Skeletal muscle cell (primary cell): Measurements from ENCODE around the gene LAMP5.

Experiments used
- DNase-seq: peaks from one replicate; pipeline ENCODE4 v3.0.0-alpha.2; 2010; ENCODE audit warnings: low read depth
- H3K4me3 ChIP-seq: 2 replicates; pipeline ENCODE4 v1.5.1; 2011; ENCODE audit warnings: low read depth, mild to moderate bottlenecking, control low read depth, low read length, moderate library complexity

LAMP5 gene

DNA sequence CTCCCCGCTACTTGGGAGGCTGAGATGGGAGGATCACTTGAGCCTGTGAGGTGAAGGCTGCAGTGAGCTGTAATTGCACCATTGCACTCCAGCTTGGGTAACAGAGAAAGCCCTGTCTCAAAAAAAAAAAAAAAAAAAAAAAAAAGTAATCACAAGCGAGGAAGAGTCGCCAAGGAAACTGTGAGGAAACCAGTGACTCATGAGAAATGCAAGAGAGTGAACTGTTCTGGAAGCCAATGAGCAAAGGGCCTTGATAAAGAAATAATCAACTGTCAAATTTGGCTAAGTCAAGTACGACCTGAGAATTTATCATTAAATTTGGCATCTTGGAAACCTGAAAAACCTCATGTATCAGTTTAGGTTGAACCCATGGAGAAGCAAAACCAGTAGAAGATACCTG, 16.1 kb upstream of the LAMP5 start:
- DNase-seq = no peak
- no peak overlapping the region for H3K4me3 ChIP-seq

DNA sequence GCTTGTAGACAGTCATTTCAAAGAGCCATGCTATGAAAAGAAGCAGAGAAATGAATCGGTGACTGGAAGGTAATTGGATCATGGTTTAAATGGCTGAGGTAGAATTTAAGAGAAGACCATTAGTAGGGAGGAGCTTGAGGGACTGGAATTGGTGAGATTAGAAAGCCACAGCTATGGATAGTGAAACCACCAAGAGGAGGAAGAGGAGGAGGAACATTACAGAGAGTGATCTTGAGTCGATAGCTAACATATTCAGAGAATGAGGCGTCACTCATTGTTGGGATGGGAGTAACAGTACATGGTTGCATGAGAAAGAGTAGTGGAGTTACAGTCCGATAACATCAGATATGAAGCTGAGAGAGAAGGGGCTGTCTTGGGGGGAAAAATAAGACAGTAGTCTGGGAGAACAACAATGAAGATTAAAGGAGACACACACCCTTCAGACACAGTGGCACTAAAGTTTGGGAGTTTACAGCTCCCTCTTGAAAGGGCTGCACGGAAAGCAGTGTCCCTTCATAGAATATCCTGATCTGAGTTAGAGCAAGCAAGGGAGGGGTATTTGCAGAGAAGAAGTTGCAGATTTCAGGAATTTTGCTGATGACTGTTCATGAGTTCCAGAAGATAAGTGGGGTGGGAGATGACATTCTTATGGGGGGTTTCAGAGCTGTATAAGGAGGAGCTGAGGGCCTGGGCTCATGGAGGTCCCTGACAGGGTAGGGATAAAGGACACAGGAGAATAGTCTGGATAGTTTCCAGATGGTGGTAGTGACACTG, 15.1 kb upstream of the LAMP5 start:
- no peak overlapping the region for H3K4me3 ChIP-seq
- no peak for DNase-seq

DNA sequence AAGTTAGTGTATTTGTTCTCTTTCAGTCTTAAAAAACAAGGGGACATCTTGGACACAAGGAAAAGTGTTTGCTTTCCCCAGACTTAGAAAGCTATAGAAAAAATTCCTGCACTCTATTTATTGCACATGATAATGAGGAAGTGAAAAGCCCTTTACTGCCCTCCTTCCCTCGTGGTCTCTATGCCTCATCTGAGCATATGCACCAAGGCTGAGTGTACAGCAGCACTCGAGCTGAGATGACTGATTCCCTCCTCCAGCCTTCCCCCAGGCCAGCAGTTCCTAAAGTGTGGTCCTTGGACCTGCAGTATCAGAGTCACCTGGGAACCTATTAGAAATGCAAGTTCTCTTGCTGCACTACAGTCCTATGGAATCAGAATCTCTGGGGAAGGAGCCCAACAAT, 14.3 kb upstream of the LAMP5 start:
- no peak for DNase-seq
- no peak overlapping the region for H3K4me3 ChIP-seq

DNA sequence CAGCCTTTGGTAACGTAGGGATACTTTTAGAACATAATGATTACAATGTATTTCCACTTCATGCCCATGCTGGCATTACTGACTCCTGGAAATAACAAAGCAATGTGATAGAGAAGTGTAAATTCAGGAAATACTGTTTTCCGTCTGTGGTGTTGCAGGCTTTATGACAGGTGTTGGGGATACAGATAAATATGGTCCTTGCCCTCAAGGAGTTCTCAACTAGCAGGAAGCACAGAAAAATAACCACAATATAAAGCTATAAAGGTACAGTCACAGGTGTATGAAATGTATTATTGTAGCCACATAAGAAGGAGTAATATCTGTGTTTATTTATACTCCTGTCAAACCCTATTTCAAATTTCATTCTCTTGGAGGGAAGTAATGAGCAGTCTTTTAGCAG, 12.9 kb upstream of the LAMP5 start:
- no peak for DNase-seq
- H3K4me3 ChIP-seq = no peak overlapping the region

DNA sequence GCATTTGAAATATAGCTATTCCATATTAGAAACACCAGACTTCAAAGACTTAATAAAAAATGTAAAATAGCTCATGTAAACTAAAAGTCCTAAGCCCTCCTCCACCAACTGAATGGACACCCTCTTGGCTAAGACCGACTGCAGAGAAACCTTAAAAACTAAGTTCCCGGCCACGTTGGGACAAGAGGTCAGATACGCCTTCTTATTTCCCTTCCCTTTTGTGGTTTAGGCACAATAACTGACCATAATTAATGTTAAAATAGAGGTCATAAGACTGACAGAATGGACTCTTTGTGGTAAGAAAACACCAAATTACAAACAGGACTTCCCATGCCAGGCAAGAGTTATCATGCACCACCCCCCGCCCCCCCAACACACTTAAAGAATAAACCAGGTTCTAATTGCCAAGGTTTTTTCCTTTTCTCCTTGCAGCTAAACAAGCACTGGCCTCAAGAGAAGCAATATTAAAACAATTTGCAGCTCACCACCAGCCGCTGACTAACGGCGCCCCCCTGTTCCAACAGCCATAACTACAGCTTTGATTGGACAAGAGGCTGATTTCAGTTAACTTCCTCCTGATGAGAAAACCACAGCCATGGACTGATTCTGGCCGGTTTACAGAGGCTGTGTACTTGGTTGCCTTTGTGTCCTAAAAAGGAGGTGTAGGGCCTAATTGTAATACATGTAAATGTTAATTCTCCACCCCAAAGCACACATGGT, 10.7 kb upstream of the LAMP5 start:
- H3K4me3 ChIP-seq = no peak overlapping the region
- DNase-seq = no peak

DNA sequence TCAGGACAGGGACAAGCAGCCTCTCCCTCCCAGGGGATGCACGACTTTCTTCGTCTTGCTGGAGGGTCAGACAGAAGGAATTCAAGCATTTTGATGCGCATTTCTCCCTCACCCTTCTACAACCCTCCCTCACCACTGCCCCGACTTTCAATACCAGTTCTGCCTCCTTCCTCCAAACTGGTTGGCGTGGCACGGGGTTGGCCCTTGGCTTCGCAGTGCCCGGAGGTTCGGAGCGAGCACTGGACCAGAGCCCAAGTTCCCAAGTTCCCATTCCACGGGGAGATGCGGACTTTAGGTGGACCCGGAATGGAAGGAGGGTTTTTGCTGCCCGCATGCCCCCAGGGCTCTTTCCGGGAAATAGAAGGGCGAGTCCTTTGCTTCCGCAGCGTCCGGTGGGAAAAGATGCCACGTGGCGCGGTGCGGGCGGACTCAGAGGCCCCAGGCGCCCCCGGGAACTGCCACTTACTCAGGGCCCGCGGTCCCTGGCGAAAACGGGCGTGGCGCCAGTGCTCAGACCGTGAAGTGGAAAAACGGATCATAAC, 8.0 kb upstream of the LAMP5 start:
- DNase-seq = no peak
- peak overlapping the region; percentile 9 for H3K4me3 ChIP-seq

DNA sequence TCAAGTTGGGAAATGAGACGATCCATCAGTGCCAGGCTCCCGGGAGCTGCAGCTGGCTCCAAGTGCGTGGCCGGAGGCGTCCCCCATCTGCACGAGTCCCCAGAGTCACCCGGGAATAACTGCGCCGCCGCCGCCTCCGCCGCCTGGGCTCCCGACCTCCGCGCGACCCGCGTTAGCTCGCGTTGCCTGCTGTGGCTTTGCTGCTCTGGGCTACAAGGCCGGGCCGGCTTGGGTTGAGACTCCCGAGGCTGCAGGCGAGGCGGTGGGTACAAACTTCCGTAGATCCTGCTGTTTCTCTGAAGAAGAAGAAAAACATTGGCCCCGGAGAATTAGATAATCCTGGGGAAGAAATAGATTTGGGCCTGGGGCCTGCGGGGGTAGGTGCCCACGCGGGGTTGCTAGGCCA, 7.4 kb upstream of the LAMP5 start:
- no peak for DNase-seq
- H3K4me3 ChIP-seq = peak overlapping the region; percentile 9

DNA sequence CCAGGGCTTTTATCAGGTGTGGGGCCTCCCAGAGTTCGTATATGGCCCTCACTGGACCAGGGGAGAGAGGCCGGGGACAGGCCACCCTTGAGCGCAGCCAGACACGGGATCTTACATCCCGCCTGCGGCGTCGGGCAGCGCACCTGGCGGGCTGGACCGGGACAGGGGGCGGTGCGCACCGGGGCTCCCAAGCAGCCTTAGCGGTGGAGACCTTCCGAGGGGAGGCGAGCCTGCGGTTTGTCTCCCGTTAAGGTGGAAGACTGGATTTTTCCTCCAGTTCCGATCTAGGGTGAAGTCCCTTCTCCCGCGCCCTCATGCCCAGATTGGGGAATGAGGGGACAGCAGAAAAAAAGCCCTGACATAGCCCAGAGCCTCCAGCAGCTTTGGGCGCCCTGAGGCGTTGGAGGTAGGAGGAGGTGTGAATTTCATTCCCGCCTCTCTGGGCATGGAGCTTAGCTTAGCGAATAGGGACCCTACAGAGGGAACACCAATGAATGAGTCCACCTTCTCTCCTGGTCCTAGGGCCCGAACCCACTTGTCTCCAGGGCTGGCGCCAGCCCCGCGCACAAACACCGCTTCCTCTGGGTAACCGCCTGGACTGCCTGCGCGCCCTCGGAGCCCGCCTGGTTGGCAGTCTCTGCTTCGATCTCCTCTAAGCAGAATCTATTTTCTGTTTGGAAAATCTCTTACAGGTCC, 6.7 kb upstream of the LAMP5 start:
- no peak overlapping the region for H3K4me3 ChIP-seq
- no peak for DNase-seq

DNA sequence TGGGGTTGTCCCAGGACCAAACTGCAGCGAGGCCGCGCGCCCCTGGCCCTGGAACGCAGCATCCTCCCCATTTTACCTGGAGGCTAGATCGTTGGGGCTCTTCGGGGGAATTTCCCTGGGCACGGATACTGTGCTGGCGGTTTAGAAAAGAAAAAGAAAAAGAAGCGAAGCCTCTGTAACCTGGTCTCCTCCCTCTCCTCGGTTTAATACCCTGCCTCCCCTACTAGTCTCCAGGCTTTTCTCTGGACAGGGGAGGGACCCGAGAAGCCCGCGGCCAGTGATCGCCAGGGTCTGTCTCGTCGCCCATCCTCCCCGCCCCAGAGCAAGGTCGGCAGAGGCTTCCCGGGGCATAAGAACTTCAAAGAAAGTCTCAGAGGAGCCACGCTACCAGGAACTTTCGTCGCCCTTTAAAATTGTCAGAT, 6.1 kb upstream of the LAMP5 start:
- no peak for DNase-seq
- no peak overlapping the region for H3K4me3 ChIP-seq

DNA sequence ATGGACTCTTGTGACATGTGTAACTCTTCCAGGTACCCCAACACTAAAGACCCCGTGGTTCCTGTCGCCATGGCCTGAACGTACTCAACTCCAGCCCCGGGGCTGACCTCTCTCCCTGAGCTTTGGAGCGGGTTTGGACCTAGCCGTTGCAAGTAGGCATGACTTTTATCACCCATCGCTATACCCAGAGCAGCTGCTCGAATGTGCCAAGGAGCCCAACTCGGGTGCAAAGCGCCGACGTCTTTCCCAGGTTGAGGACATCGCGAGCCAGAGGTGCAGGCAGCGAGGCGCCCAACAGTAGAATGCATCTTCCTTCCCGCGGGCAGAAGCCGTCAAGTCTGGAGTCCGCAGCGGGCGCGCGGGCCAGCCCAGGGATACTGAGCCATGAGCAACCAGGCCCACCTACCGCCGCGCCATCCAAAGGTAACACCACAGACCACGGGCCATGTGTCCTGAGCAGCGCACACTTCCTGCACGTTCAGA, 5.7 kb upstream of the LAMP5 start:
- no peak overlapping the region for H3K4me3 ChIP-seq
- DNase-seq = no peak

DNA sequence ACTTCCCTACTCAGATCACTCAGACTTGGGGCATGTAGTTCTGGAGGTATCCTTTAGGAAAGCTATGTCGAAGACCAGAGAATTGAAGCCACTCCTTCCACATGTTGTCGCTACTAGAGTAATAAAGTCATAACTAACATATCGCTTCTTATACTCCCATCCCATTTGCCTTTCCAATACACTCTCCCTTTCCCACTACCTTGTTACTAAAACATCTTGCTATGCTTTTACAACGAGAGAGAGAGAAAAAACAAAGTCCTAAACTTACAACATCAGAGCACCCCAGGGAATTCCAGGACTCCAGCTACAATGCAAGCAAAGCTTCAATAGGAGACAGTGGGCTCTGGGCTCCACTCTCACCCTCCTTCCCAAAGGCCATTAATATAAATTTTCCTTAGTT, 5.1 kb upstream of the LAMP5 start:
- no peak for DNase-seq
- no peak overlapping the region for H3K4me3 ChIP-seq

DNA sequence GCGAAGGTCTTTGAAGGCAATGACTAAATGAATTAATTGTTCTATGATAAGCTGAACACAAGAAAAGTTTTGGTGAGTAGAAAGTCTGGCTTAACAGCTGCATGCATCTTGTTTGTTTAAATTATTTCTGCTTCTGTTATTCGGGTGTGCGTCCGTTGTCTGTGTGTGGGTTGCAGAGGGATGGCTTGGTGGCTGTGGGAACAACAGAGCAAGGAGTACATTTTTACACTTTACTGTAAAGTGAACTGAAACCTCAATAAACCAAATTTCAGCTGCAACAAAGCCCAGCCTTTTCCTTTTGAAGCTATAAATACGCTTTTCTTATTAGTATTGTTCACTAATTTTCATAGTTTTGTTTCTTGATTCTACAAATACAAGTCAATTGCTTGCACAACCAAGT, 3.5 kb upstream of the LAMP5 start:
- no peak overlapping the region for H3K4me3 ChIP-seq
- DNase-seq = no peak

DNA sequence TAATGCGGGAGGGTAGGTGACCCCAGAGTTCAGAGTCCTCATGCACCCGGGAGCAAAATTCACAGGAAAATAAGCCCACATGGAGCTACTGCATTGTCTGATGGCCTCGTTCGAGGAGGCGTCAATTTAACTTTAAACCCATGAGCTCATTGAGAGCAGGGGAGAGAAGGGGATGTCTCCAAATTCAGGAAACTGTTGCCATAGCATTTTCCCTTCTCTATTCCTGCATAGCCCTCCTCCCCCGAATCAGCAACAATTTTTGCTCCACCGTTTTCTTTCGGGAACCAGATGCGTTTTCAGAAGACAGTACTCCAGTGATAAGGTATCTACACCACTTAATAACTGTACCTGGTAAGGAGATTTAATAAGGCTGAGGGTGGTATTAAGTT, 324 bp upstream of the LAMP5 start:
- DNase-seq = no peak
- H3K4me3 ChIP-seq = no peak overlapping the region

DNA sequence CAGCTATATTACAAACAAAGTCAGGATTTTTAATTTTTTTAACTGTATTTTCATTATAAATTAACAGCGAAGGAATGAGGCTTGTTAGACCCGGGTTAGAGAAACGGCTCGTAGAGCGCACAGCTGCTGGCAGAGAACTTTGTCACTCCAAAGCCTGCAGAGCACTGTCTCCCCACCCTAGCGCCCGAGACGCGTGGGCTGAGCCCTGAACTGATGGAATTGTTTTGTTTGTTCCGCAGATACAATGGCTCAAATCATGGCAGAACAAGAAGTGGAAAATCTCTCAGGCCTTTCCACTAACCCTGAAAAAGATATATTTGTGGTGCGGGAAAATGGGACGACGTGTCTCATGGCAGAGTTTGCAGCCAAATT, 810 bp downstream of the LAMP5 start:
- H3K4me3 ChIP-seq = no peak overlapping the region
- no peak for DNase-seq

DNA sequence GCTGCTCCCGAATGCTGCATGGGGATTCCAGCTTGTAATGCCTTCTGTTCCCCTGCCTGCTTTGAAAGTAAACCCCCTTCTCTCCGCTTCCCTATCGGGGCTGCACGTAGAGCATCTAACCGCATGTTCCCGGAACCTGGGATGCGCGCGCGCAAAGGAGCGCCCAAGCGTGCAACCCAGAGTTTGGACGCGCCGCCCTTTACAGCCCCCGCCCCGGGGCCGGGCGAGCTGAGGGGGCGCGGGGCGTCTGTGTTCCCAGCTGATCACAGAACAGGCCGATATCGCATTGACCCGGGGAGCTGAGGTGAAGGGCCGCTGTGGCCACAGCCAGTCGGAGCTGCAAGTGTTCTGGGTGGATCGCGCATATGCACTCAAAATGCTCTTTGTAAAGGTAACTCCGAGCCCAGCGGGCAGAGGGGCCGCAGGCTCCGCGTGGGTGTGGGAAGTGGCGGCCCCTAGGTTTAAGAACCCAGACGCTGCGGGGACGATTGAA, 1.4 kb downstream of the LAMP5 start:
- H3K4me3 ChIP-seq = no peak overlapping the region
- DNase-seq = no peak

DNA sequence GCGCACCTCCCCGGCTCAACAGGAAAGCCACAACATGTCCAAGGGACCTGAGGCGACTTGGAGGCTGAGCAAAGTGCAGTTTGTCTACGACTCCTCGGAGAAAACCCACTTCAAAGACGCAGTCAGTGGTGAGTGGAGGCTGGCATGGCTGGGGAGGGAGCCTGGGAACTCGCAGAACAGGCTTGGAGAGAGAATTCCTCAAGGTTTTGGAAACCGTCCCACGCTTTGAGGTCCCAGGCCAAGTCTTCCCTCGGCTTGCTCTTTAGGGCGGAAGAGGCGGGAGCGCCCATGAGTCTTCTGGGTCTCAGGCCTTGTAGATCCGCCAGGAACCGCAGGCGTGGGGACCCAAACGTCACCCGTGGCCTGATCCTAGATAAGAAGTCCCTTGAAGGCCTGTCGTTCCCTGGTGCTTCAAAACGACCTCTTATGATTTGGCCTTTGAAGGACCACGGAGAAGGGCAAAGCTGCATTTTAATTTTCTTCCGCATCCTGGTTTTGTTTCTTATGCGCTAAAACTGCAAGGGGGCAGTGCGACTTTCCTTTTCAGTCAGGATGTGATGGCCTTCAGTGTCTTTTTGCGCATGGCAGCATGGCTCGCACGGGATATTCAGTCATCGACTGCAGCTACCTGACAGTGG, 2.0 kb downstream of the LAMP5 start:
- DNase-seq = no peak
- H3K4me3 ChIP-seq = no peak overlapping the region

DNA sequence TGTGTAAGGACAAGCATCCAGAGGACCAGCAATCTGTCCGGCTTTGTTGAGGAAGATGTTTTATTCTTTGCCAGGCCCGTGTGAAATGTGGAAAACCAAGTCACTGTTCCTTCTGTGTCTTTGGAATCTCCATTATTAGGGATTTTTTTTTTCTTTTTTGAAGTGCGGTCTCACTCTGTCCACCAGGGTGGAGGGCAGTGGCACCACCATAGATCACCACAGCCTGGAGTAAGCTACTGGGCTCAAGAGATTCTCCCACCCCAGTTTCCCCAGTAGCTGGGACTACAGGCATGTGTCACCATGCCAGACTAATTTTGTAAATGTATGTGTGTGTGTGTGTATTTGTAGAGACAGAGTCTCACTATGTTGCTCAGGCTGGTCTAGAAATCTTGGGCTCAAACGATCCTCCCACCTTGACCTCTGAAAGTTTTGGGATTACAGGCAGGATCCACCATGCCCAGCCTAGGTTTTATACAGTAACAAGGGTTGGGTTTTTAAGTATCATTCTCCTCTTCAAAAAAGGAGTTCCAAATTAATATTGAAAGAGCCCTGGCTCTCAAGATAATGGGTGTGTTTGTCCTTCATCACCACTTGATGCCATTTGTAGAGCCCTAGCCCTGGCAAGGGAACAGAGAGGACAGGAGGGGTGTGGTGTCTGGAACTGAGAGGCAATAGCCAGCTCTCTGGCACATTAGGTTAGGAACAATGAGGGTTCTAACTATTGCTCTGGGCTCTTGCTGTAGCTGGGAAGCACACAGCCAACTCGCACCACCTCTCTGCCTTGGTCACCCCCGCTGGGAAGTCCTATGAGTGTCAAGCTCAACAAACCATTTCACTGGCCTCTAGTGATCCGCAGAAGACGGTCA, 3.1 kb downstream of the LAMP5 start:
- no peak overlapping the region for H3K4me3 ChIP-seq
- DNase-seq = no peak

DNA sequence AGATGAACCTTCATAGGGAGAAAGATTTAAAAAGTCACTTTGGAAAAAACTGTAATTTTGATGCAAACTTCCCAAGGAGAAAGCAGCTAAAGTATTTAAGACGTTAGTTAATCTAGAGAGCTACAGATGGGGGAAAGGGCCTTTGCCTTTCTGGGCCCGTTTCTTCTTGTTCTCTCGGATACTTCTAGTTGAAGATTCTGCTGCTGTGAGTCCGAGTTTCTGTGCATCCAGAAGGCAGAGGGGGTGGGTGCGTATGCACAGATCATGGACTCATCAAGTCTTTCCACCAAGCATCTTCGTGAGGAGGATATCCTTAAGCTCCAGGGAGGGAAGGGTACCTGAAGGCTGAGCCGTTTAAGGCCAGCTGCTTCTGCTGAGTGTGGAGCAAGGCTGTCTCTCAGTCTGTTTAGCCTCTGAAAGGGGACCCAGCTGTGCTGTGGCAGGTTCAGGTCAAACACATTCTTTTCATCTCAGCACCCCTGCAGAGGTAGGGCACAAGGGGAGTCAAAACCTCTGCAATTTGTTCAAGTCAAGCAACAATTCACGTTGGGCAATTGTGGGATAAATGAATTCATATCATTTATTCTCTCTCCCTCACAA, 4.3 kb downstream of the LAMP5 start:
- H3K4me3 ChIP-seq = no peak overlapping the region
- no peak for DNase-seq
